Karpas-422 (cell line): ENCODE measurements around the gene SLC38A5. TPM values are rescaled to one million over a fixed set of nuclear protein-coding genes. Genes with fewer than 3 reads are reported as not detected.
"Not testable (repeated sequence)": the region's sequence is repeated elsewhere in the genome, so short reads cannot be mapped to it uniquely, and the experiment has no call there.

Source experiments
- DNase-seq: peaks from one replicate; pipeline ENCODE4 v3.0.0-alpha.2; 2015
- H2AFZ ChIP-seq: fragments of 200-600 bp; sonication (generic); 2 replicates; pipeline ENCODE4 v1.6.1; 2014; ENCODE audit warnings: antibody characterized with exemption, low read length, mixed read lengths
- H3K27ac ChIP-seq: fragments of 200-600 bp; sonication (generic); 2 replicates; pipeline ENCODE4 v1.5.1; 2014; ENCODE audit warnings: mild to moderate bottlenecking, low read length, moderate library complexity
- H3K27me3 ChIP-seq: fragments of 200-600 bp; sonication (generic); 2 replicates; pipeline ENCODE4 v1.6.1; 2014; ENCODE audit warnings: low read length, mixed read lengths
- H3K36me3 ChIP-seq: fragments of 200-600 bp; sonication (generic); 2 replicates; pipeline ENCODE4 v1.6.1; 2014; ENCODE audit warnings: low read length, mixed read lengths; ENCODE audit not compliant: insufficient read depth
- H3K4me1 ChIP-seq: fragments of 200-600 bp; sonication (generic); 2 replicates; pipeline ENCODE4 v1.6.1; 2014; ENCODE audit warnings: mild to moderate bottlenecking, low read length, mixed read lengths
- H3K4me2 ChIP-seq: fragments of 200-600 bp; sonication (generic); 2 replicates; pipeline ENCODE4 v1.6.1; 2014; ENCODE audit warnings: low read length, low read depth, mild to moderate bottlenecking; ENCODE audit not compliant: poor library complexity, severe bottlenecking
- H3K4me3 ChIP-seq: fragments of 200-600 bp; sonication (generic); 2 replicates; pipeline ENCODE4 v1.5.1; 2014; ENCODE audit warnings: mild to moderate bottlenecking, antibody characterized with exemption, low read length, mixed read lengths
- H3K79me2 ChIP-seq: fragments of 200-600 bp; sonication (generic); 2 replicates; pipeline ENCODE4 v1.6.1; 2014; ENCODE audit warnings: mild to moderate bottlenecking, low read length, mixed read lengths
- H3K9ac ChIP-seq: fragments of 200-600 bp; sonication (generic); 2 replicates; pipeline ENCODE4 v1.6.0; 2014; ENCODE audit warnings: low read length
- H3K9me2 ChIP-seq: fragments of 200-600 bp; sonication (generic), shearing (Covaris generic); replicated peaks from 2 replicates; pipeline ENCODE4 v1.6.0; 2014; ENCODE audit warnings: mild to moderate bottlenecking, low read length, moderate library complexity; ENCODE audit not compliant: insufficient read depth
- H3K9me3 ChIP-seq: fragments of 300-700, 200-600 bp; sonication (generic); 2 replicates; pipeline ENCODE4 v1.6.1; 2014; ENCODE audit warnings: low read length, mixed read lengths
- H4K20me1 ChIP-seq: fragments of 200-600 bp; sonication (generic); 2 replicates; pipeline ENCODE4 v1.6.1; 2014; ENCODE audit warnings: mild to moderate bottlenecking, antibody characterized with exemption, low read length, low read depth; ENCODE audit not compliant: insufficient read depth
- small RNA-seq: library from RNA; depleted of rRNA; stranded (forward); fragments of <200 nt; gene quantifications from one replicate; pipeline ENCODE3, GENCODE V24; 2014
- total RNA-seq: library from RNA; depleted of rRNA; stranded (reverse); fragments of >200 nt; shearing (Covaris generic); gene quantifications from 2 replicates; pipeline ENCODE4 v1.2.3, GENCODE V29; 2014; ENCODE audit warnings: low replicate concordance; rRNA removed

SLC38A5 gene
- total RNA-seq, 1 experiment from 2014 or later, result not detected

DNA sequence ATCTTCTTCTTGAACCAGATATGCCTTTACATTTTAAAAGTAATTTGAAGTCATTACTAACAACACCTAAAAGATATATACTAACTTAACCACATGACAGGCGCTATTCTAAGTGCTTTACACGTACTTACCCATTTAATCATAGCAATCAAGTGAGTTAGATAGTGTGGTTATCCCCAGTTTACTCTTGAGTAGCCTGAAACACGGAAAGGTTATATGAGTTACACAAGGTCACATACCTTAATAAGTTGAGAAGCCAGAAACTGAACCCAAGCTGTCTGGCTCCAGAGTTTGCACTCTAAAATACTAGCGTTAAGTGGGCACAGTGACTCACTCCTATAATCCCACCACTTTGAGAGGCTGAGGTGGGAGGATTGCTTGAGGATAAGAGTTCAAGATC lies 39.9 kb downstream of the SLC38A5 start:
- H3K79me2 ChIP-seq, H3K9me3 ChIP-seq, H3K27ac ChIP-seq, H4K20me1 ChIP-seq, H3K27me3 ChIP-seq, H3K4me1 ChIP-seq, H3K4me3 ChIP-seq, H3K9me2 ChIP-seq, H2AFZ ChIP-seq, H3K36me3 ChIP-seq, H3K9ac ChIP-seq, H3K4me2 ChIP-seq: not testable (repeated sequence)
- peak; percentile 38 for DNase-seq

DNA sequence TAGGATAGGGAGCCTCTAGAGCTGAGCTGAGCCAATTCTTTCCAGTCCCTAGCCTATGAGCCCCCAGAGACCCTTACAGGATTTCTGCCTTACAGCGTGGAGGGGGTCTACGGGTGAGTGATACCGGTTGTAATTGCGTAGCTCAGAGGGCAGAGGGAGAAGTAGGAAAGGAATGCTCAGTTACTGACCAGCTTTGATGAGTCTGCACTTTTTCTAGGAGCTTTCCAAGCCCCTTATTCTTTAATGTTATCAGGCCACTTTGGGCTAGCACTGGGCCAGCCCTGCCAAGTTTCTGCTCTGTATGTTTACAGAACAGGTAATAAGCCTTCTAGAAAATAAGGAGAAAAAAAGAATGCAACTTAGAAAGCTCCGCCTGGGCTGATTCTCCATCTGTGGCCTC lies 40.5 kb downstream of the SLC38A5 start:
- not testable (repeated sequence) for H2AFZ ChIP-seq, H3K79me2 ChIP-seq, H3K36me3 ChIP-seq

DNA sequence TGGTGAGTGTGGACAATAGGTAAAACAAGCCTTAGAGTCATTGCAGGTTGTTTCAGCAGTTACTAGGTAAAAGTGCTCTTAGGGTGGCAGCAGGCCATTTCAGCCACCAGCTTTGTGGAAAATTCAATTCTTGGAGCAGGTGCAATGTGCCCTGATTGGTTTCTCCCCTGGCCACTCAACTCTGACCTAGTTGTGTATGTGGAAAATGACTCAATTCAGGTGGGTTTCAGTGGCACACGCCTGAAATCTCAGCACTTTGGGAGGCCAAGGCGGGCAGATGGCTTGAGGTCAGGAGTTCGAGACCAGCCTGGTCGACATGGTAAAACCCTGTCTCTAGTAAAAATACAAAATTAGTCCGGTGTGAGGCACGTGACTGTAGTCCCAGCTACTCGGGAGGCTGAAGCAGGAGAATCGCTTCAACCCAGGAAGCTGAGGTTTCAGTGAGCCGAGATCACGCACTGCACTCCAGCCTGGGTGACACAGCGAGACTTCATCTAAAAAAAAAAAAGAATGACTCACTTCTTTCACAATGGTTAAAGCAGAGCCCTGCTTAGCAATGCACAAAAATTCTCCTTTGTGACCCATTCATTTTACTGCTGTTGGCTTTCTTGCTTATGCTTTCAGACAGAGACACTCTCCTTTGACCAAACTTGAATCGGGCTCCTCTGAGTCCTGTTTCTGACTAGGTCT lies 42.9 kb downstream of the SLC38A5 start:
- H2AFZ ChIP-seq, H3K9me2 ChIP-seq, H3K36me3 ChIP-seq, H3K9ac ChIP-seq, H3K79me2 ChIP-seq, H3K27me3 ChIP-seq, H3K4me2 ChIP-seq, H4K20me1 ChIP-seq, H3K4me3 ChIP-seq, H3K4me1 ChIP-seq, H3K27ac ChIP-seq, H3K9me3 ChIP-seq, DNase-seq: not testable (repeated sequence)

More for the DNA sequence above, 40.5 kb downstream of the SLC38A5 start:
- H3K4me2 ChIP-seq, H3K27ac ChIP-seq, H3K27me3 ChIP-seq, H3K4me3 ChIP-seq, H3K9me3 ChIP-seq, H4K20me1 ChIP-seq, H3K9me2 ChIP-seq, H3K4me1 ChIP-seq, H3K9ac ChIP-seq: not testable (repeated sequence)
- peak; percentile 12 for DNase-seq

DNA sequence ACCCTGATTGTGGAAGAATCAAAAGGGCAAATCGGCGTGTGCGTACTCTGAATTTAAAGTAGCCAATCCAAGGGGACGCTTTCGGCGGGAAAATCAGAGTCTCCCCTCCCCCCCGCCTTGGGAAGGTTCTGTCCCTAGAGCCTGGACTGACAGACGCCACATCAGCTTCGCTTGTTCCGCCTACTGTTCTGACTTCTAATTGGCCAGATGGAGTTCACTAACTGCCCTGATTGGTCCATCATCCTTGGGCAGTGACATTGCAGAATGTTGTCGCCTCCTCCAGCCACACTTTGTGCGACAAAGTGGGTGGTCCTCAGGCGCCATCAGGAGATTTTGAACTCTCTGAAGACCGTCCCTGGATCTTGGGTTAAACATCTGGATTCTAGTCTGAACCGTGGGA lies 58.2 kb downstream of the SLC38A5 start, which contains the start of gene SSX4B:
Gene SSX4B, minus strand, starts transcription at position 101 of the 400 bp plus-strand sequence. CDS start 588 bp downstream, outside the sequence.
- H2AFZ ChIP-seq, H3K4me2 ChIP-seq, H3K4me1 ChIP-seq, H3K27ac ChIP-seq, H3K9ac ChIP-seq, H3K4me3 ChIP-seq, H3K27me3 ChIP-seq, H3K9me2 ChIP-seq, H3K79me2 ChIP-seq, H4K20me1 ChIP-seq, H3K9me3 ChIP-seq, H3K36me3 ChIP-seq, DNase-seq: not testable (repeated sequence)

Small RNA genes within 50 kb of the gene (small RNA-seq; reads per million reads assigned to genes)
- not detected for gene AL606490.4

Other genes with a start within 250 kb of the SLC38A5 start
- gene SSX1, start 214.9 kb downstream of the SLC38A5 start, total RNA-seq, result not detected in 2 replicates
- gene SSX3, start 113.6 kb downstream of the SLC38A5 start, total RNA-seq, result not detected in 2 replicates
- not detected in 2 replicates for gene SSX4, start 86.7 kb downstream of the SLC38A5 start, total RNA-seq
- not detected in 2 replicates for gene SSX4B, start 58.3 kb downstream of the SLC38A5 start, total RNA-seq
- 22.9 and 36.3 TPM in 2 replicates for gene FTSJ1, start 5.9 kb upstream of the SLC38A5 start, total RNA-seq
- gene PORCN, start 38.7 kb upstream of the SLC38A5 start, total RNA-seq, result 0.29 TPM in 1 of 2 replicates, not detected in the other
- 50.2 and 90.6 TPM in 2 replicates for gene EBP, start 51.5 kb upstream of the SLC38A5 start, total RNA-seq
- 3.1 and 14.4 TPM in 2 replicates for gene TBC1D25, start 69.5 kb upstream of the SLC38A5 start, total RNA-seq
- 176 and 183 TPM in 2 replicates for gene RBM3, start 104.2 kb upstream of the SLC38A5 start, total RNA-seq
- gene WDR13, start 127.2 kb upstream of the SLC38A5 start, total RNA-seq, result 35.5 and 53.4 TPM in 2 replicates
- gene WAS, start 213.5 kb upstream of the SLC38A5 start, total RNA-seq, result 63.4 and 83.6 TPM in 2 replicates
- gene SUV39H1, start 226.5 kb upstream of the SLC38A5 start, total RNA-seq, result 9.5 and 12.2 TPM in 2 replicates